Gastroesophageal sphincter (tissue), 3 donors: ENCODE results near the gene DNAJB9.

Experiments
- CTCF ChIP-seq, 4 experiments: fragments of 200-600 bp in 2 of 4; fragments of 450-650 bp in 2 of 4; sonication (generic) in 1 of 4; IDR thresholded peaks; one replicate each; pipeline ENCODE4 v1.5.1; 2017 to 2019; ENCODE audit warnings: antibody characterized with exemption in 4 of 4, mild to moderate bottlenecking in 2 of 4, moderate library complexity in 2 of 4
- EP300 ChIP-seq: sonication (generic); formaldehyde crosslinking; IDR thresholded peaks from one replicate; pipeline ENCODE4 v1.6.1; 2017; ENCODE audit warnings: antibody characterized with exemption, mild to moderate bottlenecking
- POLR2A ChIP-seq, 2 donors: fragments of 450-650 bp; IDR thresholded peaks; one replicate each; pipeline ENCODE4 v1.6.1; 2017; ENCODE audit warnings: antibody characterized with exemption in 2 of 2, mild to moderate bottlenecking in 2 of 2, moderate library complexity in 1 of 2
- POLR2AphosphoS5 ChIP-seq: sonication (generic); formaldehyde crosslinking; IDR thresholded peaks from one replicate; pipeline ENCODE4 v1.6.1; 2017; ENCODE audit warnings: antibody characterized with exemption

- TF ChIP-seq POLR2AphosphoS5: no peak
- no peak for TF ChIP-seq CTCF (IDR thresholded peaks at IDR 0.05)
- no peak for TF ChIP-seq POLR2A (IDR thresholded peaks at IDR 0.05)
- TF ChIP-seq EP300: no peak
These were observed 6.4 kb downstream of the DNAJB9 start for GRCh38 chr7:108576116-108576515.
